Activated naive CD8-positive, alpha-beta T cell treated with anti-CD3 and anti-CD28 coated beads for 36 hours (primary cell): ENCODE measurements around the gene USP4. TPM values are rescaled to one million over a fixed set of nuclear protein-coding genes. Genes with fewer than 3 reads are reported as not detected.

ENCODE experiments used
- DNase-seq: peaks from one replicate; pipeline ENCODE4 v3.0.0; 2021
- H3K27ac Mint-ChIP-seq: one replicate; pipeline ENCODE4 v1.8.0; 2022; ENCODE audit warnings: mild to moderate bottlenecking, moderate library complexity, mixed read lengths
- H3K27me3 Mint-ChIP-seq: one replicate; pipeline ENCODE4 v1.8.0; 2022; ENCODE audit warnings: mild to moderate bottlenecking, mixed read lengths
- H3K36me3 Mint-ChIP-seq: one replicate; pipeline ENCODE4 v1.8.0; 2021; ENCODE audit warnings: mild to moderate bottlenecking, mixed read lengths
- H3K4me1 Mint-ChIP-seq: one replicate; pipeline ENCODE4 v1.8.0; 2021; ENCODE audit warnings: mixed read lengths
- H3K4me3 Mint-ChIP-seq: one replicate; pipeline ENCODE4 v1.8.0; 2022; ENCODE audit warnings: mild to moderate bottlenecking, moderate library complexity, mixed read lengths
- H3K9me3 Mint-ChIP-seq: one replicate; pipeline ENCODE4 v1.8.0; 2022; ENCODE audit warnings: mixed read lengths
- total RNA-seq, 2 experiments: library from RNA; stranded (reverse); gene quantifications; one replicate each; pipeline ENCODE4 v1.2.3, GENCODE V29; 2021

USP4 gene
- total RNA-seq, 2 experiments from 2014 or later: 63.3 to 64.0 TPM

GRCh38 chr3:49283997-49284396 lies 55.9 kb downstream of the USP4 start:
- Mint-ChIP-seq H3K4me1 (no peaks in the 10 kb centered on the region), H3K27me3 (no peaks in the 10 kb centered on the region), H3K9me3 (no peaks in the 10 kb centered on the region), H3K4me3 (no peak overlapping the region), H3K27ac (no peak overlapping the region), H3K36me3 (peaks cover 36% of the 10 kb centered on the region)
- no peak for DNase-seq

DNA sequence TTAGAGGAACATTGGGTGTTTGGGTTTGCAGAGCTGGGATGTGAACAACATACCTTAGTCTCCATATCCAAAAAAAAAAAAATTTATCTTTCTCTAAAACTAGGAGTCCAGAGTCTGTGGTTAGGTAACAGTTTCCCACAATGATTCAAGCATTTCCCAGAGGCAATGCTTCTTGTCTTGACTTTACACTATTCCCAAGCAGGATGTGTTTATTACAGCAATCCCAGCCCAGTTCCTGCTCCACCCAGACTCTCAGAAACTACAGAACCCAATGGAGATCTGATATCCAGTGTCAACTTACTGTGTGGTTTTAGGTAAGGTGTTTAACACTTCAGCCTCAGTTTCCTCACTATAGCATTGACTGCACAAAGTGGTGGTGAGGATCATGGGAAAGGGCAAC lies 60.5 kb downstream of the USP4 start:
- Mint-ChIP-seq H3K27ac (no peak overlapping the region), H3K4me1 (peaks cover 26% of the 10 kb centered on the region), H3K27me3 (no peaks in the 10 kb centered on the region), H3K9me3 (no peaks in the 10 kb centered on the region), H3K4me3 (no peak overlapping the region), H3K36me3 (peaks cover 45% of the 10 kb centered on the region)
- DNase-seq: no peak

DNA sequence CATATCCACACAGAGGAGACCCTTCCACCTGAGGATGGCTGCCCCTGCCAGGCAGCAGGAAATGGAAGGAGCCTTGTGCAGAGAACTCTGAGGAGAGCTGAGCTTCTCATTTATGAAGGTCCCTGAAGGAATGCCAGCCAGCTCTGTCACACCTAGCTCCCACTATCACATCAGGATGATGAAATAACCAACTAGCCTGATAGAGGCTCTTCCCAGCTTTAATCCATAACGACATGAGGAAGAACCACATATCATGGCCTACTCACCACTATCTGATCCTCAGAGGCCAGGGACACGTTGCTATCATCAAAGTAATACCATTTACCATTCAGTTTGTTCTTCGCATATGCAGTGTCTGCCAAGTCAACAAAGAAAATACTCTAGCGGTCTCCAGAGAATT lies 61.3 kb downstream of the USP4 start:
- H3K4me3 Mint-ChIP-seq: no peak overlapping the region
- no peak for DNase-seq
- peaks cover 37% of the 10 kb centered on the region for H3K36me3 Mint-ChIP-seq
- no peaks in the 10 kb centered on the region for H3K9me3 Mint-ChIP-seq
- H3K27ac Mint-ChIP-seq: no peak overlapping the region
- H3K4me1 Mint-ChIP-seq: peaks cover 31% of the 10 kb centered on the region
- no peaks in the 10 kb centered on the region for H3K27me3 Mint-ChIP-seq

DNA sequence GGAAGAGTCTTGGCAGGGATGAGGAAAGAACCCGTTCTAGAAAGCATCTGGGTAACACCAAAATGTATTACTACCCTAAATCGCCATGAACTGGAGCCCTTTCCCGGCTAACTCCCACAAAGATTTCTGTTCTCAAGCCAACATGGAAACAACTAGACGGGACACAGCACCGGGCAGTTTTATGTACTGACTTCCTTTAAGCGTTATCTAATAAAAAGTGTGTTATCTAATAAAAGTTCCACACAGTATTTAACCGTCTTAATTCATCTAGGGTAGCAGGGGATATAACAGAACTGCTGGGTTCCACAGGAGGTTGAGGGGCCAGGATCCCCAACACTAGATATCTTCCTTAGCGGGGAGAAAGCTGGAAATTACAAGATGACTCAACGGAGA lies 62.5 kb downstream of the USP4 start:
- no peaks in the 10 kb centered on the region for H3K27me3 Mint-ChIP-seq
- H3K4me3 Mint-ChIP-seq: peak overlapping the region; percentile 79
- no peak for DNase-seq
- peaks cover 33% of the 10 kb centered on the region for H3K36me3 Mint-ChIP-seq
- H3K9me3 Mint-ChIP-seq: no peaks in the 10 kb centered on the region
- H3K27ac Mint-ChIP-seq: peak overlapping the region; percentile 88
- peaks cover 31% of the 10 kb centered on the region for H3K4me1 Mint-ChIP-seq

GRCh38 chr3:49276475-49277382 lies 63.1 kb downstream of the USP4 start, which contains the start of gene C3orf62:
Gene C3orf62, minus strand, starts transcription at chr3:49277232. Its CDS starts 360 bp downstream, at chr3:49276872.
- peak; percentile 82 for DNase-seq
- peak within 1 kb of the TSS; percentile 88 for H3K27ac Mint-ChIP-seq
- H3K4me1 Mint-ChIP-seq: peaks cover 31% of the 10 kb centered on the region
- no peaks in the 10 kb centered on the region for H3K9me3 Mint-ChIP-seq
- H3K36me3 Mint-ChIP-seq: peaks cover 31% of the 10 kb centered on the region
- H3K4me3 Mint-ChIP-seq: peak within 1 kb of the TSS; percentile 79
- H3K27me3 Mint-ChIP-seq: no peaks in the 10 kb centered on the region

DNA sequence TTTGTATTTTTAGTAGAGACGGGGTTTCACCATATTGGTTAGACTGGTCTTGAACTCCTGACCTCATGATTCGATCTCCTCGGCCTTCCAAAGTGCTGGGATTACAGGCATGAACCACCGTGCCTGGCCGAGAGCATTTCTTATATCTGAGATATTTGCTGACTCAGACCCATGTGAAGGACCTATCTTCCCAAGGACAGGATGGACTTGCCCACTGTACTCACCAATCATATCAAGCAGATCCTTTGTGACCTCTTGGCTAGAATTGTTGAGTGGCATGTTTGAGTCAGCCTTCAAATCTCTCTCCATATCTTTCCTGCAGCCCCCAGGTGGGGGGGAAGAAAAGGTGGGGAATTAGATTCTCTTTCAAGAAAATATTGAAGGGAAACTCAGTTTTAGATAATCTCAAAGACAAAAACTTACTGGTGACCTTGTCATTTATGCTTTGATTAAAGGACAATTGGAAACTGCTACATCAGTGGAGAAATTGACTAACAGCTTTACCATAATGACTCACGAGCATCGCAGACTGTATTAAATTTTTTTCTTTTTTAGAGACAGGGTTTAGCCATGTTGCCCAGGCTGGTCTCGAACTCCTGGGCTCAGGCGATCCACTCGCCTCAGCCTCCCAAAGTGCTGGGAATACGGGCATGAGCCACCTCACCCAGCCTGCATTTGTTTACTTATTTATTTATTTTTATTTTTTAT lies 65.9 kb downstream of the USP4 start:
- no peaks in the 10 kb centered on the region for H3K9me3 Mint-ChIP-seq
- H3K36me3 Mint-ChIP-seq: peaks cover 27% of the 10 kb centered on the region
- DNase-seq: no peak
- peak overlapping the region; percentile 67 for H3K27ac Mint-ChIP-seq
- no peaks in the 10 kb centered on the region for H3K27me3 Mint-ChIP-seq
- H3K4me1 Mint-ChIP-seq: peaks cover 31% of the 10 kb centered on the region
- no peak overlapping the region for H3K4me3 Mint-ChIP-seq

DNA sequence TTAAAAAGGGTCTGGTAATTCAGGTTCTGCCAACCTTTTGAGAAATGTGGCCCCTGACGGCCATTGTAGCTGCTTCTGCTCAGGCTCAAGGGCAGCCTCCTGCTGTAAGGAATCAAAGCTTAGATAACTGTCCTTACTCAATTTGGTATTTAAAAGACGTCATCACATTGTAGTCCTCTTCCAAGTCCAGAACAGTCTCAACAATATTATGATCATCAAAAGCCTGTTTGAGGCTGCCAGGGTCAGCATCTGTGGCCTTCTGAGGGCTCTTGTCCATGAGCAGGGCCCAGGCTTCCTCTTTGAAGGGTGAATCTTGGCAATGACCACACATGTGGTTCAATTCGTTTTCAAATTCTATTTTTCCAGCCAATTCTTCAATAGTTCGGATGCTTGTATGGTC lies 68.8 kb downstream of the USP4 start:
- Mint-ChIP-seq H3K4me1 (peaks cover 10% of the 10 kb centered on the region), H3K27me3 (no peaks in the 10 kb centered on the region), H3K27ac (no peak overlapping the region)

GRCh38 chr3:49270156-49270500 lies 69.7 kb downstream of the USP4 start:
- H3K4me1 Mint-ChIP-seq: peaks cover 4% of the 10 kb centered on the region

More for the DNA sequence above, 68.8 kb downstream of the USP4 start:
- Mint-ChIP-seq H3K4me3 (no peak overlapping the region), H3K9me3 (no peaks in the 10 kb centered on the region), H3K36me3 (peaks cover 15% of the 10 kb centered on the region)
- DNase-seq: no peak

GRCh38 chr3:49269443-49270155 lies 70.3 kb downstream of the USP4 start:
- H3K27ac Mint-ChIP-seq: no peak overlapping the region
- no peaks in the 10 kb centered on the region for H3K27me3 Mint-ChIP-seq
- no peak overlapping the region for H3K4me3 Mint-ChIP-seq
- DNase-seq: no peak
- peaks cover 11% of the 10 kb centered on the region for H3K36me3 Mint-ChIP-seq
- H3K4me1 Mint-ChIP-seq: peaks cover 4% of the 10 kb centered on the region
- H3K9me3 Mint-ChIP-seq: no peaks in the 10 kb centered on the region

More at GRCh38 chr3:49270156-49270500, 69.7 kb downstream of the USP4 start:
- H3K4me3 Mint-ChIP-seq: no peak overlapping the region
- DNase-seq: no peak
- peaks cover 11% of the 10 kb centered on the region for H3K36me3 Mint-ChIP-seq
- no peaks in the 10 kb centered on the region for H3K27me3 Mint-ChIP-seq
- no peaks in the 10 kb centered on the region for H3K9me3 Mint-ChIP-seq
- H3K27ac Mint-ChIP-seq: no peak overlapping the region

DNA sequence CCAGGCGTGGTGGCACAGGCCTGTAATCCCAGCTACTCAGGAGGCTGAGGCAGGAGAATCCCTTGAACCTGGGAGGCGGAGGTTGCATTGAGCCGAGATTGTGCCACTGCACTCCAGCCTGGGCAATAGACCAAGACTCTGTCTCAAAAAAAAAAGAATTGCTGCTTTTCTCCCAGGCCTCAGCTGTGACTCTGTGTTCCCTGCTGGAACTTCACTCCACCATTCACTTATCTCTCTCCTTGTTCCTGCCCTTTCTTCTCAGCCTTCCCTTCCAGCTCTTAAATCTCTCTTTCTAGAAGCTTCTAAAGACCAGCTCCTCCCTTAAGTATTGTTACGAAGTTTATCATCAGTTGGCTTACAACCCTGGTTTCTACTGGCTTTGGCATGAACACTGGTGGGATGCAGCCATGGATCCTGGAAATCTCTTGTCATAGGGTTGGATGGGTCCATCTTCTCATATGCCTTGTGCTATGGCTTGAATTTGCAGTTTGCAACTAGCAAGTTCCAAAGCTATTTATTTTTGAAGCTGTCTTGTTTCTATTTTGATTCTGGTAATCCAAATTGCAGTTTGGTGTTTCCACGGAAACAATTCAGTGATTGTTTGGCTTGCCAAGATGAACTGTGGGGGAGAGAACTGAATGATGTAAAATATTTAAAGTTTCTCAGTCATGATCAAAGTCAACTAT lies 73.3 kb downstream of the USP4 start:
- Mint-ChIP-seq H3K4me1 (no peaks in the 10 kb centered on the region), H3K27ac (no peak overlapping the region), H3K36me3 (peaks cover 8% of the 10 kb centered on the region), H3K27me3 (no peaks in the 10 kb centered on the region), H3K4me3 (no peak overlapping the region), H3K9me3 (no peaks in the 10 kb centered on the region)
- no peak for DNase-seq

DNA sequence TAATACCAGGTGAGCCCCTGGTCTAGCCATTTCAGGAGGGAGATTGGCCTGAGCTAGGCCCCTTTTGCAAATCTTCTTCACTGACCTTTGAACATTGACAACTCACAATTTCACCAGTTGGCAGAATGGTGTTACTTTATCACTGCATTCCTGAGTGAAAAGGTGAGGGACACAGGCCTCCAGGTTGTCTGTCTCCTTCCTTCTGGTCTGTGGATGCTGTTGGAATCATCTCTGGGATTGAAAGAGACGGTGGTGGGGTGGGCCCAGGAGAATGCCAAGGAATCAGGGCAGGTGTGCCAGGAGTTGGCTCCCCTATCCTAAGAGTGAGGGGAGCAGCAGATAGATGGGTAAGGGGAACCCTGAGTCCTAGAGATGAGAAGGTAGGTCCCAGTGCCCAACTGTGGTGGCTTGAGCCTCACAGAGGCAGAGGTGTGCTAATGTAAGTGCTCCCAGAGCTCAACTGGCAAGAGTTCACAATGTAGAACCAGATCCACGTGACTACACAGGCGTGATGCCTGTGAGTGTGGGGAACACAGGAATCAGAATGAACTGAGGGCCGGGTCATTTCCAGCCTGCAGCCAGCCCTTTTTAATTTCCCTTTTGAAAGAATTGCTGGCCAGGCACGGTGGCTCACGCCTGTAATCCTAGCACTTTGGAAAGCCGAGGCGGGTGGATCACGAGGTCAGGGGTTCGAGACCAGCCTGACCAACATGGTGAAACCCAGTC lies 74.0 kb downstream of the USP4 start:
- Mint-ChIP-seq H3K4me1 (peaks cover 1% of the 10 kb centered on the region), H3K9me3 (no peaks in the 10 kb centered on the region), H3K27me3 (no peaks in the 10 kb centered on the region), H3K27ac (no peak overlapping the region), H3K36me3 (peaks cover 8% of the 10 kb centered on the region), H3K4me3 (no peak overlapping the region)
- no peak for DNase-seq

GRCh38 chr3:49263159-49263889 lies 76.5 kb downstream of the USP4 start:
- Mint-ChIP-seq H3K4me1 (peaks cover 3% of the 10 kb centered on the region), H3K4me3 (no peak overlapping the region)

DNA sequence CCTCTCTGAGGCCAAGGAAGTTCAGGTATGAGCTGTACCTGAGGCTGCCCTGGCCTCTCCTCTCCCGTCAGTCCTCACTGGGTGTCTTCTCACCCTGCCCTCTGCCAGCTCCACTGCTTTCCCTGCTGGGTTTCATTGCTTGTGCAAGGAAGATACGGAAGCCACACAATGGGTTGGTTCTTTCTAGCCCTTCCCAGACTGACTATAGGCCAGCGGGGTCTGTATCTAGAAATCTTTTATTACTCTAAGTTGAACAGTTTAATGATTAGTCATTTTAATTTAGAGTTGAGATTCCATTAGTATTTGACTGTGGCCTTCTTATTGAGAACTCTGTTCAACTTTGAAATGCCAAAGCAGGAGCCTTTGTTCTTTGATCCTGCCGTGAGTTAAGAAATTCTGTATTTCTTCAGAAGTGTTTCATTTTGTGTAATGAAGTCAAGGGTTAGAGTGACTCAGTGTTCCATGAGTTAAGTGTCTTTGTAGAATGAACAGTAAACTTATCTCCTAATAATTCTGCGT lies 79.0 kb downstream of the USP4 start:
- no peak for DNase-seq
- Mint-ChIP-seq H3K4me1 (peaks cover 3% of the 10 kb centered on the region), H3K27me3 (no peaks in the 10 kb centered on the region), H3K27ac (no peak overlapping the region), H3K4me3 (no peak overlapping the region), H3K9me3 (no peaks in the 10 kb centered on the region), H3K36me3 (no peaks in the 10 kb centered on the region)

More at GRCh38 chr3:49263159-49263889, 76.5 kb downstream of the USP4 start:
- no peak overlapping the region for H3K27ac Mint-ChIP-seq
- no peak for DNase-seq
- H3K27me3 Mint-ChIP-seq: no peaks in the 10 kb centered on the region
- H3K9me3 Mint-ChIP-seq: no peaks in the 10 kb centered on the region
- no peaks in the 10 kb centered on the region for H3K36me3 Mint-ChIP-seq
